Mucosa of descending colon (tissue), 3 donors: ENCODE measurements around the gene FLOT1. TPM values are rescaled to one million over a fixed set of nuclear protein-coding genes. Genes with fewer than 3 reads are reported as not detected.

Experiments used
- ATAC-seq: fragments of 200-7000 bp; cut with Tn5 transposase; one replicate; pipeline ENCODE4 v1.9.1; 2020; ENCODE audit warnings: mild to moderate bottlenecking, moderate library complexity
- DNase-seq, 3 donors: peaks; one replicate each; pipeline ENCODE4 v3.0.0-alpha.2; 2020
- H3K36me3 ChIP-seq: fragments of 200-600 bp; one replicate; pipeline ENCODE4 v1.8.0; 2021; ENCODE audit warnings: low read depth, mild to moderate bottlenecking
- H3K4me1 ChIP-seq: fragments of 200-600 bp; one replicate; pipeline ENCODE4 v1.8.0; 2021; ENCODE audit warnings: low read depth, mild to moderate bottlenecking
- H3K4me3 ChIP-seq: fragments of 200-600 bp; one replicate; pipeline ENCODE4 v1.8.0; 2021; ENCODE audit warnings: mild to moderate bottlenecking
- H3K9me3 ChIP-seq: fragments of 200-600 bp; one replicate; pipeline ENCODE4 v1.8.0; 2021; ENCODE audit warnings: mild to moderate bottlenecking
- CTCF ChIP-seq: fragments of 200-600 bp; IDR thresholded peaks from one replicate; pipeline ENCODE4 v1.8.0; 2022; ENCODE audit warnings: antibody characterized with exemption, mild to moderate bottlenecking
- intact Hi-C, 2 donors: fragments of 100-400 bp; cut with DNase I in 1 of 2; cut with micrococcal nuclease in 1 of 2; formaldehyde crosslinking; loops; one replicate each; pipeline versions ENCODE4 v1.11.0 to v1.11.1; 2022; cut with DNase I, micrococcal nuclease
- total RNA-seq, 3 donors: library from RNA; stranded (reverse); fragmentation: NEBNext Ultra II Directional in 2 of 3; extraction: Animal tissue kit (Norgen Biotek cat#: 25700) in 2 of 3; gene quantifications; one replicate each; pipeline versions ENCODE4 v1.2.1 to v1.2.4, GENCODE V29; 2021 to 2023
- donor health status: DM: no; HTN: no; CAD: no; lungs with moderate emphysema.
- donor health status: DM: no; HTN: no; CAD: no.
- donor health status: DM: no; HTN: yes; CAD: no.

Gene FLOT1
- total RNA-seq, 3 donors from 2014 or later: 133 to 175 (median 152) TPM

DNA sequence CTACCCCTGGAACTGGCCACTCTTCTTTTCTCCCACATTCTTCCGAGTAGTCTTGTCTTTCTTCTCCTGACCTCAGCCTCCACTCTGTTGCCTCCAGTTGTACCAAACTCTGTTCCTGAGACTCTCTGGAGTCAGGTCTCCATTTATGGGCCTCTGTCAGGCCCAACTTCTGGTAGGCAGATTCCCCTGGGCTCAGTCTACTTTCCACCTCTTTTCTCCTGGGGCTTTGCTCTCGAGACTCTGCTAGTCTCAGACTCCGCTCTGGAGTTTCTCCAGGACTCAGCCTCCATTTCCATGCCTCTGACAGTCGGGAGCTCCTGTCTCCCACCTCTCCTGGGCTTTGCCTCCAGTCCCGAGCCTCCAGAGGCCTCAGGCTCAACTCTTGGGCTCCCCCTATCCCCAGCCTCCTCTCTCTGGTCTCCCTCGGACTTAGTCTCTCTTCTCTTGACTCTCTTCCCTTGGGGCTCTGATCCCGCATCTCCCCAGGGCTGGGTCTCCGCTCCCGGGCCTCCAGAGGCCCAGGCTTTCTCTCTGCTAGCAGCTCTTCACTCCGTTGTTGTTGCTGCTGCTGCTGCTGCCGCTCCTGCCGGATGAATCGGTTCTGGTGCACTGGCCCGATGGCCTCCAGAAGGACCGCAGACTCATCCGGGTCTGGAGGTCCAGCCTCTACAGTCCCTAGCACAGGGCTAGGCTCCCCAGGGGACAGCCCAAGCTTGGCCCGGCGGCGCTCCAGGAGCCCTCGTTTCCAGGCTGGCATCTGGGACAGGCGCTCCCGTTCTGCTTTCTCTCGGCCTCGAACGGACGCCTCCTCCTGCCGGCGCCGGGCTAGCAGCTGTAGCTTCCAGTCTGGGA, 57.1 kb downstream of the FLOT1 start:
- Histone ChIP-seq H3K36me3 (no peaks in the 10 kb centered on the region), H3K9me3 (no peaks in the 10 kb centered on the region), H3K4me3 (peak overlapping the region; percentile 22), H3K4me1 (peaks cover 21% of the 10 kb centered on the region)
- ATAC-seq (no peak), DNase-seq (peak in 2 of 3 donors; percentile 45 to 65)
- intact Hi-C loops: no loop called here
- no peak for TF ChIP-seq CTCF

DNA sequence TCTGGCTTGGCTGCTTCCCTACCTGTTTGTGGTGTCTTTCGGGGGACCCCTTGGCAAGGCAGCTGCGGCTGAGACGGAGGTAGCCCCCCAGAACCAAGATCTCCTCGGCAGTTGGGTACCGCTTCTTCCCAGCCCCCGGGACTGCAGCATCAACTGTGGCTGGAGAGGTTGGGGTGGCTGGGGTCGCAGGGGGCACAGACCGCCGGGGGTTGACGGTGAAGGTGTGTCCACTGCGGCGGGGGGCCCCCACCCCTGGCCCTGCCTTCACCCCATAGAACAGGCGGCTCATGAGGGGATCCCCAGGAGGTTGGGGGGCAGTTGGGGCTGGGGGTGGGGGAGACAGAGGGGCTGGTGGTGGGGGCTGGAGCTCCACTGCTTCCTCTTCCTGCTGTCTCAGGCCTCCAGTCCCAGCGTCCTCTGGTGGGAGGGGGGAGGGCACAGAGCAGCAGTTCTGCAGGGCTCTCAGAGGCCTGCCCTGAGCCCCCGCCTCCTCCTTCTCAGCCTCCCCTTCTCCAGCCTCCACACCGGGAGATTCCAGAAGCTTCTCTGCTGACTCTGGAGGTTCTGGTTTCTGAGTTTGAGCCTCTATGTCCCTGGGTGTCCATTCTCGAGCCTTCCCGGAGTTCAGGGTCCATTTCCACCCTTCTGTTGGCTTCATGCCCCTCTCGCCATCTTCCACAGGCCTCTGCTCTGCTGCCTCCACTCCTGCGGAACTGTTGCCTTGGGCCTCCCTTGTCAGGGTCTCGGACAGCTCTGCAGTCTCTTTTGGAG, 57.9 kb downstream of the FLOT1 start:
- Histone ChIP-seq H3K4me1 (peaks cover 19% of the 10 kb centered on the region), H3K4me3 (peak overlapping the region; percentile 22), H3K36me3 (no peaks in the 10 kb centered on the region), H3K9me3 (no peaks in the 10 kb centered on the region)
- TF ChIP-seq CTCF: no peak
- DNase-seq: peak in 2 of 3 donors; percentile 72 to 89
- intact Hi-C loops: no loop called here
- peak; percentile 6 for ATAC-seq

DNA sequence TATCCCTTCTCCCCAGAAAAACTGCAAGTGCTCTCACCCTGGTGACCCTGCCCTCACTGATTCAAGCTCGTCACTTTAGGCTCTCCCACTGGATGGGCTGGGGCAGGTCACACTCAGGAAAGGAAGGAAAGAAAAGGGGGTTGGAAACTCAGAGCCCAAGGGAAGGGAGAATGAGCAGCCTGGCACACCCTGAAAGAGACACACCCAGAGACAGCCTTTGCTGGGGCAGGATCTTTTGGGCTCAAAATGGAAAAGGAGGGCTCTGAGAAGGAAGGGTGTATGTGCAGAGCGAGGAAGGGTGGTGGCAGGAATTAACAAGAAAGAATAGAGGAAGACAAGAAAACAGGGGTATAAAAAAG, 58.5 kb downstream of the FLOT1 start:
- Histone ChIP-seq H3K4me3 (no peak overlapping the region), H3K4me1 (peaks cover 21% of the 10 kb centered on the region), H3K36me3 (no peaks in the 10 kb centered on the region), H3K9me3 (no peaks in the 10 kb centered on the region)
- TF ChIP-seq CTCF: no peak
- DNase-seq (no peak), ATAC-seq (no peak)
- intact Hi-C loops: no loop called here

GRCh38 chr6:30683183-30683979, 59.1 kb downstream of the FLOT1 start:
- Histone ChIP-seq H3K36me3 (no peaks in the 10 kb centered on the region), H3K4me3 (peak overlapping the region; percentile 14), H3K9me3 (no peaks in the 10 kb centered on the region), H3K4me1 (peaks cover 24% of the 10 kb centered on the region)
- no peak for TF ChIP-seq CTCF
- DNase-seq: peak in 1 of 3 donors; percentile 53
- intact Hi-C loops: no loop called here
- no peak for ATAC-seq
